SK-N-MC (cell line): ENCODE measurements around the gene SPC25.

ENCODE experiments used
- EZH2 ChIP-seq: fragments of 200-600 bp; sonication (generic); IDR thresholded peaks from one replicate; pipeline ENCODE4 v1.6.1; 2017; ENCODE audit warnings: antibody characterized with exemption
- FOXP2 ChIP-seq: optimal IDR thresholded peaks from 2 replicates; pipeline ENCODE3; 2011; ENCODE audit warnings: mild to moderate bottlenecking, moderate library complexity; ENCODE audit not compliant: insufficient read depth; ENCODE audit errors: extremely low read length, control extremely low read depth
- POLR2AphosphoS5 ChIP-seq: IDR thresholded peaks from 2 replicates; pipeline ENCODE4 v1.6.1; 2012; ENCODE audit warnings: mild to moderate bottlenecking, low read depth, low read length, borderline replicate concordance

- TF ChIP-seq EZH2 (no peak), POLR2AphosphoS5 (no peak), FOXP2 (no peak)
These were observed 35.6 kb downstream of the SPC25 start for GRCh38 chr2:168854651-168855050.
